BE2C (cell line): ENCODE data around the gene SLC20A1.
"Not testable (repeated sequence)": the region's sequence is repeated elsewhere in the genome, so short reads cannot be mapped to it uniquely, and the experiment has no call there.

ENCODE experiments used
- DNase-seq: peaks from one replicate; pipeline ENCODE4 v3.0.0-alpha.2; 2020
- H3K27me3 ChIP-seq: fragments of 250-450 bp; sonication (Bioruptor Pico); 2 replicates; pipeline ENCODE4 v1.5.1; 2020; ENCODE audit warnings: mild to moderate bottlenecking
- H3K36me3 ChIP-seq: fragments of 250-450 bp; sonication (Bioruptor Pico); 2 replicates; pipeline ENCODE4 v1.5.1; 2020; ENCODE audit warnings: mild to moderate bottlenecking
- H3K4me1 ChIP-seq: fragments of 250-450 bp; sonication (Bioruptor Pico); 2 replicates; pipeline ENCODE4 v1.5.1; 2020
- H3K4me3 ChIP-seq: 2 replicates; pipeline ENCODE4 v1.5.1; 2011; ENCODE audit warnings: low read depth, low read length
- H3K9me3 ChIP-seq: fragments of 250-450 bp; sonication (Bioruptor Pico); 2 replicates; pipeline ENCODE4 v1.5.1; 2020
- CTCF ChIP-seq: IDR thresholded peaks from 2 replicates; pipeline ENCODE4 v1.5.1; 2012; ENCODE audit warnings: mild to moderate bottlenecking, low read depth, low read length

SLC20A1 gene

GRCh38 chr2:112603731-112604130, 42.0 kb upstream of the SLC20A1 start:
- TF ChIP-seq CTCF, result no peak
- Histone ChIP-seq H3K9me3 (no peaks in the 10 kb centered on the region), H3K27me3 (no peaks in the 10 kb centered on the region), H3K36me3 (no peaks in the 10 kb centered on the region), H3K4me3 (no peak overlapping the region), H3K4me1 (no peaks in the 10 kb centered on the region)
- DNase-seq, result no peak

- no peaks in the 10 kb centered on the region for H3K36me3 ChIP-seq
- no peaks in the 10 kb centered on the region for H3K9me3 ChIP-seq
- no peak overlapping the region for H3K4me3 ChIP-seq
- DNase-seq, result no peak
- TF ChIP-seq CTCF, result no peak
- H3K4me1 ChIP-seq, result no peaks in the 10 kb centered on the region
- no peaks in the 10 kb centered on the region for H3K27me3 ChIP-seq
These were observed 40.8 kb upstream of the SLC20A1 start for GRCh38 chr2:112604952-112605351.

DNA sequence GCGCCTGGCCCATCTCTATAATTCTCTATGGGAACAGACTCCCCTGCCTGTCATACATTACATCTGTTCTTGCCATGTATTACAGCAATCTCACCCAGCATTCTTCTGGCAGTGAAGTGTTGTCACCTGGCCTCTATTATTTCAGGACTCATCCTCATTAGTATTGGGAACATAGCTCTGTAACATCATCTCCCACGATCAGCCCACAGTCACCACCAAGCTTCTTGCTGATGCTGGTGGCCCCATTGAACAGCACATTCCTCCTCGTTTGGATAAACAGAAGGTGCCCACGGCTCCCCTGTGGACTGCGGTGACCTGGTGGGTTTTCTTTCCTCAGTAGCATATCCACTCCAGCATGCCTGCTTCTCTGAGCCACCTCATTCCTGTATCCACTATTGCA, 39.8 kb upstream of the SLC20A1 start:
- H3K9me3 ChIP-seq, result no peaks in the 10 kb centered on the region
- no peak overlapping the region for H3K4me3 ChIP-seq
- no peaks in the 10 kb centered on the region for H3K36me3 ChIP-seq
- no peaks in the 10 kb centered on the region for H3K27me3 ChIP-seq
- no peak for DNase-seq
- H3K4me1 ChIP-seq, result no peaks in the 10 kb centered on the region
- no peak for TF ChIP-seq CTCF

DNA sequence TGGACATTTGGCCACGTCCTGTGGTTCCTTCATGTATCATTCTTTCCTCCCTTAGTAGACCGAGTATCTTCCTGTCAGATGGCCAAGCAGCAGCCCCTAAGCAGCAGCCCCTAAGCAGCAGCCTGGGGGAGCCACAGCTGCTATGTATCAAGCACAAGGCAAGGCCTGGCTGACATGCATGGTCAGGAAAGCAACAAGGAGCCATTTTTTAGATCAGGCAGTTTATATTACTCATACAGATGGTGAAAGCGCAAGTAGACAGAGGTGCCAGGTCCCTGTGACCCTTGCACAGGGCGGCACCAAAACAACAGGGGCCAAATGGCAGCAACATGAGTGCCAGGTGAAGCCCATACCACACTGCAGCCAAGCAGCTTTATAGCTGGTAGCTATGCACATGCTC, 39.2 kb upstream of the SLC20A1 start:
- Histone ChIP-seq H3K27me3 (no peaks in the 10 kb centered on the region), H3K4me1 (no peaks in the 10 kb centered on the region), H3K4me3 (no peak overlapping the region), H3K9me3 (no peaks in the 10 kb centered on the region), H3K36me3 (no peaks in the 10 kb centered on the region)
- TF ChIP-seq CTCF, result no peak
- no peak for DNase-seq

DNA sequence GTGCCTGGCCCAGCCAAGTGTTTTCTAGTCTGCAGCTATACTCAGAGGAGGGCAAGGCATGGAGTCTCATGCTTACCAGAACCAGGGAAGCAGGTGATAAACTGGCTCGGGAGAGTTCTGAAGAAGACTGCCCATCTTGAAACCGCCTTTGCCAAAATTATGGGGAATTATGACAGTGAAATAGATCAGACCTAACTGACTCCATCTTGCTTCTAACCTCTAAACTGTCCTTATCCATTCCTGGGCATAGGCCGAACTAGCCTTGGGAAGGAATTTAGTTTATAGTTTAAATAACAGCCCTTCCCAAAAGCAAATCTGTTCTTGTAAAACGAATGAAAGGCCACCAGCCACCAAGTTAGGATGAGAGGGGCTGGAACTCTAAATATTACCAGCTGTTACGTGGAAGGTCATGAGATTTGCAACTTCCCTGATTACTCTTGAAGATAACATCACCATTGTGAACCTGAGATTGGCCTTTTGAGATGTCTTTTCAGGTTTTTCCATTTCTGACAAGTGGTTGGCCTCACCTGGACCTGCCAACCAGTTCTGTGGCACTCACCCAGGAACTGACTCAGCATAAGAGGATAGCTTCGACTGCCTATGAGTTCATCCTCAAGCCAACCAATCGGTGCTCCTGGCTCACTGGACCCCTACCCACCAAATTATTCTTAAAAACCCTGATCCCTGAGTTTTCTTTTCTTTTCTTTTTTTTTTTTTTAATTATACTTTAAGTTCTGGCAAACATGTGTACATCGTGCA, 37.9 kb upstream of the SLC20A1 start:
- DNase-seq, result no peak
- Histone ChIP-seq H3K9me3 (no peaks in the 10 kb centered on the region), H3K4me3 (no peak overlapping the region), H3K4me1 (no peaks in the 10 kb centered on the region), H3K27me3 (no peaks in the 10 kb centered on the region), H3K36me3 (no peaks in the 10 kb centered on the region)
- no peak for TF ChIP-seq CTCF

- not testable (repeated sequence) for H3K4me3 ChIP-seq, H3K27me3 ChIP-seq, DNase-seq, H3K9me3 ChIP-seq, H3K36me3 ChIP-seq, H3K4me1 ChIP-seq
These were observed 36.4 kb upstream of the SLC20A1 start for GRCh38 chr2:112609320-112609719.

GRCh38 chr2:112612283-112612682, 33.5 kb upstream of the SLC20A1 start:
- not testable (repeated sequence) for H3K27me3 ChIP-seq, H3K9me3 ChIP-seq, H3K4me1 ChIP-seq, H3K4me3 ChIP-seq, H3K36me3 ChIP-seq, DNase-seq
